IMR-90 (cell line): ENCODE measurements around the gene ANKRD31. TPM values are rescaled to one million over a fixed set of nuclear protein-coding genes. Genes with fewer than 3 reads are reported as not detected.

Source experiments
- ATAC-seq: fragments of 200-7000 bp; cut with Tn5 transposase; 2 replicates; pipeline ENCODE4 v1.9.1; 2020; ENCODE audit warnings: low read depth, mild to moderate bottlenecking, moderate library complexity
- BruUV-seq: library from RNA; stranded (reverse); fragments of 400-500 nt; replicated peaks from 2 replicates; lab custom pipeline; 2021; lab: Mats Ljungman, UMichigan
- CTCF ChIA-PET: fragments of 300-600 bp; formaldehyde crosslinking; extraction: SDS; loops from one replicate; lab custom pipeline; 2021; ENCODE audit warnings: antibody characterized with exemption; lab: Yijun Ruan, JAX
- POLR2A ChIA-PET: fragments of 300-600 bp; sonication (Branson Sonifier 250); formaldehyde crosslinking; loops from one replicate; lab custom pipeline; 2022; ENCODE audit warnings: antibody characterized with exemption; ENCODE audit not compliant: unreplicated experiment; lab: Charles Lee
- DNase-seq: peaks from one replicate; pipeline ENCODE4 v3.0.0; 2013
- H2AFZ ChIP-seq: replicated peaks from 2 replicates; pipeline ENCODE3; 2013; ENCODE audit warnings: low read length, mild to moderate bottlenecking; ENCODE audit not compliant: poor library complexity
- H2AK5ac ChIP-seq: 2 replicates; pipeline ENCODE4 v1.6.1; 2013; ENCODE audit warnings: low read depth, low read length, inconsistent platforms
- H2AK9ac ChIP-seq: replicated peaks from 2 replicates; pipeline ENCODE3; 2013; ENCODE audit warnings: mild to moderate bottlenecking, low read depth, low read length, moderate library complexity; ENCODE audit not compliant: poor library complexity
- H2BK120ac ChIP-seq: 2 replicates; pipeline ENCODE4 v1.6.1; 2013; ENCODE audit warnings: low read depth, low read length, inconsistent platforms
- H2BK15ac ChIP-seq: 3 replicates; pipeline ENCODE4 v1.6.1; 2013; ENCODE audit warnings: low read depth, low read length, inconsistent platforms
- H2BK20ac ChIP-seq: 2 replicates; pipeline ENCODE4 v1.6.1; 2013; ENCODE audit warnings: low read depth, mild to moderate bottlenecking, inconsistent platforms, low read length, moderate library complexity
- H2BK5ac ChIP-seq: 2 replicates; pipeline ENCODE4 v1.6.1; 2013; ENCODE audit warnings: mild to moderate bottlenecking, low read depth, low read length, inconsistent platforms; ENCODE audit not compliant: poor library complexity, severe bottlenecking
- H3K14ac ChIP-seq: replicated peaks from 2 replicates; pipeline ENCODE4 v1.6.1; 2013; ENCODE audit warnings: low read depth, low read length, inconsistent platforms
- H3K18ac ChIP-seq: 2 replicates; pipeline ENCODE4 v1.6.1; 2013; ENCODE audit warnings: low read depth, low read length, control low read depth
- H3K23ac ChIP-seq: 2 replicates; pipeline ENCODE4 v1.6.1; 2013; ENCODE audit warnings: low read depth, low read length, inconsistent platforms
- H3K27ac ChIP-seq: 2 replicates; pipeline ENCODE4 v1.5.1; 2013; ENCODE audit warnings: mild to moderate bottlenecking, control low read depth, low read length; ENCODE audit not compliant: insufficient read depth
- H3K27me3 ChIP-seq: 2 replicates; pipeline ENCODE4 v1.6.1; 2013; ENCODE audit warnings: low read length; ENCODE audit not compliant: control insufficient read depth, insufficient read depth
- H3K36me3 ChIP-seq: 2 replicates; pipeline ENCODE4 v1.6.1; 2013; ENCODE audit warnings: low read length, mixed read lengths; ENCODE audit not compliant: control insufficient read depth, insufficient read depth
- H3K4ac ChIP-seq: 2 replicates; pipeline ENCODE4 v1.6.1; 2013; ENCODE audit warnings: low read depth, low read length, inconsistent platforms
- H3K4me1 ChIP-seq: 2 replicates; pipeline ENCODE4 v1.6.1; 2013; ENCODE audit warnings: low read length, mixed read lengths; ENCODE audit not compliant: control insufficient read depth, insufficient read depth
- H3K4me2 ChIP-seq: 2 replicates; pipeline ENCODE4 v1.6.1; 2013; ENCODE audit warnings: low read depth, mild to moderate bottlenecking, control low read depth, low read length, moderate library complexity
- H3K4me3 ChIP-seq: 2 replicates; pipeline ENCODE4 v1.5.1; 2013; ENCODE audit warnings: low read depth, mild to moderate bottlenecking, control low read depth, low read length, moderate library complexity; ENCODE audit not compliant: insufficient read depth
- H3K56ac ChIP-seq: 2 replicates; pipeline ENCODE4 v1.6.1; 2013; ENCODE audit warnings: low read length, inconsistent platforms; ENCODE audit not compliant: insufficient read depth; ENCODE audit errors: extremely low read depth
- H3K79me1 ChIP-seq, 2 experiments: 2 replicates each; pipeline ENCODE4 v1.6.1; 2013; ENCODE audit warnings: low read length in 2 of 2, inconsistent platforms in 1 of 2, low read depth in 1 of 2
- H3K9ac ChIP-seq: 2 replicates; pipeline ENCODE4 v1.6.1; 2013; ENCODE audit warnings: low read depth, low read length, control low read depth
- H3K9me1 ChIP-seq: 2 replicates; pipeline ENCODE4 v1.6.1; 2013; ENCODE audit warnings: low read length, inconsistent platforms; ENCODE audit not compliant: insufficient read depth
- H3K9me3 ChIP-seq: 2 replicates; pipeline ENCODE4 v1.6.1; 2013; ENCODE audit warnings: low read length; ENCODE audit not compliant: control insufficient read depth, insufficient read depth
- H4K20me1 ChIP-seq: 2 replicates; pipeline ENCODE4 v1.6.1; 2013; ENCODE audit warnings: low read length, inconsistent platforms; ENCODE audit not compliant: insufficient read depth
- H4K5ac ChIP-seq: 2 replicates; pipeline ENCODE4 v1.6.1; 2013; ENCODE audit warnings: mild to moderate bottlenecking, low read depth, low read length, control low read depth
- H4K8ac ChIP-seq, 2 experiments: 2 replicates each; pipeline ENCODE4 v1.6.1; 2013; ENCODE audit warnings: low read depth in 2 of 2, low read length in 2 of 2, control low read depth in 1 of 2, inconsistent platforms in 1 of 2
- H4K91ac ChIP-seq: 2 replicates; pipeline ENCODE4 v1.6.1; 2013; ENCODE audit warnings: low read depth, low read length, inconsistent platforms; ENCODE audit not compliant: insufficient read depth
- BHLHE40 ChIP-seq: fragments of 150-350 bp; IDR thresholded peaks from 2 replicates; pipeline ENCODE4 v1.6.1; 2016; ENCODE audit warnings: mild to moderate bottlenecking, low read depth, low read length
- CEBPB ChIP-seq: IDR thresholded peaks from 2 replicates; pipeline ENCODE4 v1.6.1; 2012; ENCODE audit warnings: low read depth, low read length, improper control_type of control experiment
- CTCF ChIP-seq: conservative IDR thresholded peaks from 2 replicates; pipeline ENCODE4 v1.5.1; 2012; ENCODE audit warnings: mild to moderate bottlenecking, low read depth, low read length, improper control_type of control experiment
- ELK1 ChIP-seq: fragments of 150-350 bp; IDR thresholded peaks from 2 replicates; pipeline ENCODE4 v1.6.1; 2016; ENCODE audit warnings: low read depth, mild to moderate bottlenecking, low read length, moderate library complexity, borderline replicate concordance
- FOS ChIP-seq: fragments of 150-350 bp; IDR thresholded peaks from 2 replicates; pipeline ENCODE4 v1.6.1; 2016; ENCODE audit warnings: low read depth, low read length
- MAZ ChIP-seq: IDR thresholded peaks from 2 replicates; pipeline ENCODE4 v1.6.1; 2012; ENCODE audit warnings: low read depth, mild to moderate bottlenecking, low read length, improper control_type of control experiment, moderate library complexity, borderline replicate concordance
- MXI1 ChIP-seq: IDR thresholded peaks from 2 replicates; pipeline ENCODE4 v1.6.1; 2012; ENCODE audit warnings: low read depth, mild to moderate bottlenecking, low read length, moderate library complexity, borderline replicate concordance
- NFE2L2 ChIP-seq: fragments of 150-350 bp; IDR thresholded peaks from 2 replicates; pipeline ENCODE4 v1.6.1; 2016; ENCODE audit warnings: low read depth, mild to moderate bottlenecking, low read length
- POLR2A ChIP-seq: IDR thresholded peaks from 2 replicates; pipeline ENCODE4 v1.6.1; 2012; ENCODE audit warnings: mild to moderate bottlenecking, low read depth, low read length
- RAD21 ChIP-seq: IDR thresholded peaks from 2 replicates; pipeline ENCODE4 v1.6.1; 2012; ENCODE audit warnings: low read length, improper control_type of control experiment
- RFX5 ChIP-seq: IDR thresholded peaks from 2 replicates; pipeline ENCODE4 v1.8.0; 2012; ENCODE audit warnings: low read depth, mild to moderate bottlenecking, low read length, moderate library complexity
- USF2 ChIP-seq: fragments of 150-350 bp; IDR thresholded peaks from 2 replicates; pipeline ENCODE4 v1.6.1; 2017; ENCODE audit warnings: mild to moderate bottlenecking, antibody characterized with exemption, low read length, low read depth
- WGBS, 2 experiments: methylation state at CpG; one replicate each; pipeline versions ENCODE4 v1.1.5 to v1.1.7; 2013; ENCODE audit warnings: missing lambda C conversion rate in 2 of 2; ENCODE audit not compliant: insufficient read length in 1 of 2; ENCODE audit errors: extremely low coverage in 2 of 2; 5-methylcytosine and 5-hydroxymethylcytosine counted together
- dilution Hi-C: fragments of 300-500 bp; cut with HindIII; formaldehyde crosslinking; loops from one replicate; pipeline ENCODE4 v1.14.3; 2018; ENCODE audit warnings: low sequenced_read_pairs; ENCODE audit not compliant: unreplicated experiment
- in situ Hi-C: fragments of 300-500 bp; cut with MboI; formaldehyde crosslinking; loops from 3 replicates; pipeline ENCODE4 v1.14.3; 2019; ENCODE audit warnings: low sequenced_read_pairs, inconsistent platforms, mixed read lengths
- intact Hi-C: fragments of 100-400 bp; cut with micrococcal nuclease; formaldehyde crosslinking; loops from 2 replicates; pipeline ENCODE4 v1.10.0; 2022
- polyA plus RNA-seq, 3 experiments: library from polyadenylated mRNA; depleted of rRNA; stranded (reverse); fragments of >200 nt; gene quantifications; 2 replicates each; pipeline ENCODE4 v1.2.3, GENCODE V29; 2012; ENCODE audit warnings: low replicate concordance in 1 of 3
- total RNA-seq: library from RNA; depleted of rRNA; stranded (reverse); fragments of >200 nt; gene quantifications from 2 replicates; pipeline ENCODE4 v1.2.3, GENCODE V29; 2012

The ANKRD31 gene
- total and polyA plus RNA-seq, 2 of the 4 experiments (the other 2 are of a cell fraction) = under 0.01 to 0.02 TPM

GRCh38 chr5:75051217-75051751 lies 185.4 kb downstream of the ANKRD31 start:
- H4K91ac ChIP-seq = peak overlapping the region; percentile 8; the same call in 1 of the 2 replicates
- H4K8ac ChIP-seq = no peak overlapping the region
- H3K18ac ChIP-seq = 0 out of 2 replicates have a peak overlapping the region, but pooled peaks have one; percentile 7
- no peak overlapping the region for H2BK5ac ChIP-seq
- no peaks in the 10 kb centered on the region for H3K9me3 ChIP-seq
- H3K4me1 ChIP-seq = peaks cover 23% of the 10 kb centered on the region
- no peak overlapping the region for H3K27ac ChIP-seq
- peaks cover 7% of the 10 kb centered on the region; the same call in 1 of the 2 replicates for H4K20me1 ChIP-seq
- H3K4me2 ChIP-seq = peak overlapping the region; percentile 98
- peak overlapping the region; percentile 82 for H3K4me3 ChIP-seq
- peaks cover 2% of the 10 kb centered on the region; the same call in 1 of the 2 replicates for H3K36me3 ChIP-seq
- no peak for ATAC-seq
- H4K5ac ChIP-seq = peak overlapping the region; percentile 16; the same call in 1 of the 2 replicates
- peaks cover 3 to 50% of the 10 kb centered on the region in 2 experiments; a peak in 3 of 4 replicates for H3K79me1 ChIP-seq
- H2BK120ac ChIP-seq = peak overlapping the region; percentile 5; the same call in 1 of the 2 replicates
- in situ Hi-C loops = no loop called here
- ChIA-PET CTCF (interaction anchor here (1.3 kb wide), 1 partner anchor 229 kb away, joined by 3 read pairs; no protein-coding TSS in a partner anchor), POLR2A (no interaction called here)
- H3K9ac ChIP-seq = 0 out of 2 replicates have a peak overlapping the region, but pooled peaks have one; percentile 16
- H2BK20ac ChIP-seq = 0 out of 2 replicates have a peak overlapping the region, but pooled peaks have one; percentile 15
- H2BK15ac ChIP-seq = no peak overlapping the region; the same call in 2 of the 3 replicates
- no TSS peak for BruUV-seq
- peak overlapping the region; percentile 81 for H3K14ac ChIP-seq
- H3K23ac ChIP-seq = peak overlapping the region; percentile 58; the same call in 1 of the 2 replicates
- H3K27me3 ChIP-seq = no peaks in the 10 kb centered on the region
- peak overlapping the region; percentile 30; the same call in 1 of the 2 replicates for H3K4ac ChIP-seq
- dilution Hi-C loops = no loop called here
- intact Hi-C loops = loop anchor here (2.0 to 10.0 kb wide), 5 partner anchors 214 to 1764 kb away; partner anchors contain the start of genes F2RL1, GFM2 and NSA2
- H2AK5ac ChIP-seq = peak overlapping the region; percentile 41
- H3K56ac ChIP-seq = no peak overlapping the region
- no peak for TF ChIP-seq MXI1
- no peak for TF ChIP-seq POLR2A
- no peak for TF ChIP-seq RAD21
- no peak for TF ChIP-seq FOS
- no peak for TF ChIP-seq BHLHE40
- no peak for TF ChIP-seq ELK1
- no peak for TF ChIP-seq CEBPB
- no peak for TF ChIP-seq CTCF
- no peak for TF ChIP-seq RFX5
- TF ChIP-seq NFE2L2 = no peak
- TF ChIP-seq MAZ = no peak
- no peak for TF ChIP-seq USF2
- H2AFZ ChIP-seq = no peak overlapping the region
- WGBS, 2 experiments = 93% methylated on average over 3 of the region's 7 CpGs; no CpG with 5 or more reads in 1 of the 2 experiments
- H3K9me1 ChIP-seq = peaks cover 33% of the 10 kb centered on the region
- DNase-seq = no peak
- H2AK9ac ChIP-seq = no peak overlapping the region
